ENCODE results near the gene RPL13A.

Gene RPL13A

DNA sequence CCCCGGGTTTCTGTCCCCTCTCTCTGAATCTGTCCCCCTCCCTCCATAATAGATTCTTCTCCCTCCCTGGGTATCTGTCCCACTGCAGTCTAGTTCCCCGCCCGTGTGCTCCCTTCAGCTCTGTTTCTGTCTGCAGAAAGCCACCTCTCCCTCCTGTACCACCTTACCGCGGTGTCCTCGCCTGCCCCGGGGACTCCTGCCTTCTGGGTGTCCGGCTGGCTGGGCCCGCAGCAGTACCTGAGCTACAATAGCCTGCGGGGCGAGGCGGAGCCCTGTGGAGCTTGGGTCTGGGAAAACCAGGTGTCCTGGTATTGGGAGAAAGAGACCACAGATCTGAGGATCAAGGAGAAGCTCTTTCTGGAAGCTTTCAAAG, 26.3 kb downstream of the RPL13A start:
- no peak for DNase-seq (ENCODE audit: low read depth)
- H3K4me3 ChIP-seq (ENCODE audit: low read depth, low read length): peak overlapping the region; percentile 73
- no peak for TF ChIP-seq CTCF (conservative IDR thresholded peaks at IDR 0.05; ENCODE audit: low read depth, low read length)

DNA sequence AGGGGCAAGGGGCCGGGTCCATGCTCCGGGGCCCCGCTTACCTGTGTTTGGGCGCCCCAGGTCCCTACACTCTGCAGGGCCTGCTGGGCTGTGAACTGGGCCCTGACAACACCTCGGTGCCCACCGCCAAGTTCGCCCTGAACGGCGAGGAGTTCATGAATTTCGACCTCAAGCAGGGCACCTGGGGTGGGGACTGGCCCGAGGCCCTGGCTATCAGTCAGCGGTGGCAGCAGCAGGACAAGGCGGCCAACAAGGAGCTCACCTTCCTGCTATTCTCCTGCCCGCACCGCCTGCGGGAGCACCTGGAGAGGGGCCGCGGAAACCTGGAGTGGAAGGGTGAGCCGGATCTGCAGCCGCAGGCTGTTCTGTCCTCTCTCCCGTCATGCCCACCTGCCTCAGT, 26.7 kb downstream of the RPL13A start:
- DNase-seq (ENCODE audit: low read depth): no peak
- TF ChIP-seq CTCF (conservative IDR thresholded peaks at IDR 0.05; ENCODE audit: low read depth, low read length): no peak
- no peak overlapping the region for H3K4me3 ChIP-seq (ENCODE audit: low read depth, low read length)

- no peak for TF ChIP-seq CTCF (conservative IDR thresholded peaks at IDR 0.05; ENCODE audit: low read depth, low read length)
- DNase-seq (ENCODE audit: low read depth): no peak
- no peak overlapping the region for H3K4me3 ChIP-seq (ENCODE audit: low read depth, low read length)
Observed at GRCh38 chr19:49515767-49516166, 28.4 kb downstream of the RPL13A start.

DNA sequence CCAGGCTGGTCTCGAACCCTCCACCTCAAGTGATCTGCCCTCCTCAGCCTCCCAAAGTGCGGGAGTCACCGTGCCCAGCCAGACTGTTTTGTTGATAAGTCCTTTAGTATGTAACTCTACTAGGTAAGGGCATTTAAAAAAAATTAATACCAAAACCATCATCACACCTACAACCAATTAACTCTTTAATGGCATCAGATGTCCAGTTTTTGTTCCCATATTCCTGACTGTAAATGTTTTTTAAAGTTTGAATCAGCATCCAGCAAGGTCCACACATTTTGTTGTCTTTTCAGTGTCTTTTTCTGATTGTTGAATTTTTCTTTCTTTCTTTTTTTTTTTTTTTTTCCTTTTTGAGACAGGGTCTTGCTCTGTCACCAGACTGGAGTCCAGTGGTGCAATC, 30.6 kb downstream of the RPL13A start:
- H3K4me3 ChIP-seq (ENCODE audit: low read depth, low read length): no peak overlapping the region
- DNase-seq (ENCODE audit: low read depth): no peak
- no peak for TF ChIP-seq CTCF (conservative IDR thresholded peaks at IDR 0.05; ENCODE audit: low read depth, low read length)

GRCh38 chr19:49520705-49521319, 33.4 kb downstream of the RPL13A start:
- no peak overlapping the region for H3K4me3 ChIP-seq (ENCODE audit: low read depth, low read length)
- no peak for TF ChIP-seq CTCF (conservative IDR thresholded peaks at IDR 0.05; ENCODE audit: low read depth, low read length)
- no peak for DNase-seq (ENCODE audit: low read depth)

GRCh38 chr19:49524812-49525455, 37.5 kb downstream of the RPL13A start:
- no peak for TF ChIP-seq CTCF (conservative IDR thresholded peaks at IDR 0.05; ENCODE audit: low read depth, low read length)
- DNase-seq (ENCODE audit: low read depth): no peak
- H3K4me3 ChIP-seq (ENCODE audit: low read depth, low read length): no peak overlapping the region

DNA sequence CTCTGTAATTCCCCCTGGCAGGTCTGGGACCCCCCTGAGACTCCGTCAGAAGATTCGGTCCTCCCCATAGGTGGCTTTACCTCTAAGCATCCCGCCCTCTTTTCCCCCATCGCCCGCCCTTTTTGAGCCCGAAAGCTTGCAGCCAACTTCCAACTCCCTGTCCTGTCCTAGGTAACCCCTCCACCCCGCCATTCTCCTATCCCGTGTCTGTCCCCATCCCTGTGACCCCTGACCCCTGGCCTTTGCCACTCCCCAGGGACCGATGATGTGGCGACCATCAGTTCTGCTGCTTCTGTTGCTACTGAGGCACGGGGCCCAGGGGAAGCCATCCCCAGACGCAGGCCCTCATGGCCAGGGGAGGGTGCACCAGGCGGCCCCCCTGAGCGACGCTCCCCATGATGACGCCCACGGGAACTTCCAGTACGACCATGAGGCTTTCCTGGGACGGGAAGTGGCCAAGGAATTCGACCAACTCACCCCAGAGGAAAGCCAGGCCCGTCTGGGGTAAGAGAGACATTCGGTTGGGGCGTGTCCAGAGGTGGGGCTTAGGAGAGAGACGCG, 40.9 kb downstream of the RPL13A start:
- DNase-seq (ENCODE audit: low read depth): peak; percentile 49
- TF ChIP-seq CTCF (conservative IDR thresholded peaks at IDR 0.05; ENCODE audit: low read depth, low read length): no peak
- peak overlapping the region; percentile 81 for H3K4me3 ChIP-seq (ENCODE audit: low read depth, low read length)
